HCT116 (cell line): Measurements from ENCODE around the gene TRIM37.

Source experiments
- CTCF ChIP-seq, 3 experiments: fragments of 200-600 bp in 1 of 3; sonication (generic) in 1 of 3; IDR thresholded peaks in 2 of 3; conservative IDR thresholded peaks in 1 of 3; 2 replicates each; pipeline ENCODE4 v1.5.1; 2012 to 2017; ENCODE audit warnings: low read depth in 2 of 3, low read length in 2 of 3, antibody characterized with exemption in 1 of 3, borderline replicate concordance in 1 of 3, control low read depth in 1 of 3, mild to moderate bottlenecking in 1 of 3, mixed read lengths in 1 of 3, mixed run types in 1 of 3, moderate library complexity in 1 of 3; ENCODE audit not compliant: insufficient read depth in 1 of 3
- POLR2A ChIP-seq: IDR thresholded peaks from 2 replicates; pipeline ENCODE4 v1.7.0; 2011; ENCODE audit warnings: borderline replicate concordance; ENCODE audit not compliant: insufficient read depth, insufficient read length; ENCODE audit errors: extremely low read depth
- POLR2AphosphoS5 ChIP-seq: IDR thresholded peaks from 2 replicates; pipeline ENCODE4 v1.6.1; 2011; ENCODE audit warnings: mild to moderate bottlenecking, low read depth, low read length, moderate library complexity
- SRF ChIP-seq: IDR thresholded peaks from 2 replicates; pipeline ENCODE4 v1.6.1; 2012; ENCODE audit warnings: low read depth
- ZFX ChIP-seq: fragments of 450-650 bp; IDR thresholded peaks from 2 replicates; pipeline ENCODE4 v1.6.1; 2017

- TF ChIP-seq CTCF (IDR thresholded peaks at IDR 0.05 in 2 of 3, conservative IDR thresholded peaks at IDR 0.05 in 1 of 3; ENCODE audit: borderline replicate concordance in 1 of 3, insufficient read depth in 1 of 3, low read depth in 2 of 3, low read length in 2 of 3) (no peak), POLR2A (no peak), POLR2AphosphoS5 (no peak), SRF (no peak), ZFX (no peak)
Measured at GRCh38 chr17:59131131-59131530, 24.5 kb upstream of the TRIM37 start.
